IMR-90 (cell line): Measurements from ENCODE around the gene CD40LG. TPM values are rescaled to one million over a fixed set of nuclear protein-coding genes. Genes with fewer than 3 reads are reported as not detected.

ENCODE experiments used
- ATAC-seq: fragments of 200-7000 bp; cut with Tn5 transposase; 2 replicates; pipeline ENCODE4 v1.9.1; 2020; ENCODE audit warnings: low read depth, mild to moderate bottlenecking, moderate library complexity
- BruUV-seq: library from RNA; stranded (reverse); fragments of 400-500 nt; replicated peaks from 2 replicates; lab custom pipeline; 2021; lab: Mats Ljungman, UMichigan
- CTCF ChIA-PET: fragments of 300-600 bp; formaldehyde crosslinking; extraction: SDS; loops from one replicate; lab custom pipeline; 2021; ENCODE audit warnings: antibody characterized with exemption; lab: Yijun Ruan, JAX
- POLR2A ChIA-PET: fragments of 300-600 bp; sonication (Branson Sonifier 250); formaldehyde crosslinking; loops from one replicate; lab custom pipeline; 2022; ENCODE audit warnings: antibody characterized with exemption; ENCODE audit not compliant: unreplicated experiment; lab: Charles Lee
- DNase-seq: peaks from one replicate; pipeline ENCODE4 v3.0.0; 2013
- H2AFZ ChIP-seq: replicated peaks from 2 replicates; pipeline ENCODE3; 2013; ENCODE audit warnings: low read length, mild to moderate bottlenecking; ENCODE audit not compliant: poor library complexity
- H2AK5ac ChIP-seq: 2 replicates; pipeline ENCODE4 v1.6.1; 2013; ENCODE audit warnings: low read depth, low read length, inconsistent platforms
- H2AK9ac ChIP-seq: replicated peaks from 2 replicates; pipeline ENCODE3; 2013; ENCODE audit warnings: mild to moderate bottlenecking, low read depth, low read length, moderate library complexity; ENCODE audit not compliant: poor library complexity
- H2BK120ac ChIP-seq: 2 replicates; pipeline ENCODE4 v1.6.1; 2013; ENCODE audit warnings: low read depth, low read length, inconsistent platforms
- H2BK15ac ChIP-seq: 3 replicates; pipeline ENCODE4 v1.6.1; 2013; ENCODE audit warnings: low read depth, low read length, inconsistent platforms
- H2BK20ac ChIP-seq: 2 replicates; pipeline ENCODE4 v1.6.1; 2013; ENCODE audit warnings: low read depth, mild to moderate bottlenecking, inconsistent platforms, low read length, moderate library complexity
- H2BK5ac ChIP-seq: 2 replicates; pipeline ENCODE4 v1.6.1; 2013; ENCODE audit warnings: mild to moderate bottlenecking, low read depth, low read length, inconsistent platforms; ENCODE audit not compliant: poor library complexity, severe bottlenecking
- H3K14ac ChIP-seq: replicated peaks from 2 replicates; pipeline ENCODE4 v1.6.1; 2013; ENCODE audit warnings: low read depth, low read length, inconsistent platforms
- H3K18ac ChIP-seq: 2 replicates; pipeline ENCODE4 v1.6.1; 2013; ENCODE audit warnings: low read depth, low read length, control low read depth
- H3K23ac ChIP-seq: 2 replicates; pipeline ENCODE4 v1.6.1; 2013; ENCODE audit warnings: low read depth, low read length, inconsistent platforms
- H3K27ac ChIP-seq: 2 replicates; pipeline ENCODE4 v1.5.1; 2013; ENCODE audit warnings: mild to moderate bottlenecking, control low read depth, low read length; ENCODE audit not compliant: insufficient read depth
- H3K27me3 ChIP-seq: 2 replicates; pipeline ENCODE4 v1.6.1; 2013; ENCODE audit warnings: low read length; ENCODE audit not compliant: control insufficient read depth, insufficient read depth
- H3K36me3 ChIP-seq: 2 replicates; pipeline ENCODE4 v1.6.1; 2013; ENCODE audit warnings: low read length, mixed read lengths; ENCODE audit not compliant: control insufficient read depth, insufficient read depth
- H3K4ac ChIP-seq: 2 replicates; pipeline ENCODE4 v1.6.1; 2013; ENCODE audit warnings: low read depth, low read length, inconsistent platforms
- H3K4me1 ChIP-seq: 2 replicates; pipeline ENCODE4 v1.6.1; 2013; ENCODE audit warnings: low read length, mixed read lengths; ENCODE audit not compliant: control insufficient read depth, insufficient read depth
- H3K4me2 ChIP-seq: 2 replicates; pipeline ENCODE4 v1.6.1; 2013; ENCODE audit warnings: low read depth, mild to moderate bottlenecking, control low read depth, low read length, moderate library complexity
- H3K4me3 ChIP-seq: 2 replicates; pipeline ENCODE4 v1.5.1; 2013; ENCODE audit warnings: low read depth, mild to moderate bottlenecking, control low read depth, low read length, moderate library complexity; ENCODE audit not compliant: insufficient read depth
- H3K56ac ChIP-seq: 2 replicates; pipeline ENCODE4 v1.6.1; 2013; ENCODE audit warnings: low read length, inconsistent platforms; ENCODE audit not compliant: insufficient read depth; ENCODE audit errors: extremely low read depth
- H3K79me1 ChIP-seq, 2 experiments: 2 replicates each; pipeline ENCODE4 v1.6.1; 2013; ENCODE audit warnings: low read length in 2 of 2, inconsistent platforms in 1 of 2, low read depth in 1 of 2
- H3K9ac ChIP-seq: 2 replicates; pipeline ENCODE4 v1.6.1; 2013; ENCODE audit warnings: low read depth, low read length, control low read depth
- H3K9me1 ChIP-seq: 2 replicates; pipeline ENCODE4 v1.6.1; 2013; ENCODE audit warnings: low read length, inconsistent platforms; ENCODE audit not compliant: insufficient read depth
- H3K9me3 ChIP-seq: 2 replicates; pipeline ENCODE4 v1.6.1; 2013; ENCODE audit warnings: low read length; ENCODE audit not compliant: control insufficient read depth, insufficient read depth
- H4K20me1 ChIP-seq: 2 replicates; pipeline ENCODE4 v1.6.1; 2013; ENCODE audit warnings: low read length, inconsistent platforms; ENCODE audit not compliant: insufficient read depth
- H4K5ac ChIP-seq: 2 replicates; pipeline ENCODE4 v1.6.1; 2013; ENCODE audit warnings: mild to moderate bottlenecking, low read depth, low read length, control low read depth
- H4K8ac ChIP-seq, 2 experiments: 2 replicates each; pipeline ENCODE4 v1.6.1; 2013; ENCODE audit warnings: low read depth in 2 of 2, low read length in 2 of 2, control low read depth in 1 of 2, inconsistent platforms in 1 of 2
- H4K91ac ChIP-seq: 2 replicates; pipeline ENCODE4 v1.6.1; 2013; ENCODE audit warnings: low read depth, low read length, inconsistent platforms; ENCODE audit not compliant: insufficient read depth
- CHD1 ChIP-seq: IDR thresholded peaks from 2 replicates; pipeline ENCODE4 v1.6.1; 2012; ENCODE audit warnings: low read depth, low read length, improper control_type of control experiment
- POLR2A ChIP-seq: IDR thresholded peaks from 2 replicates; pipeline ENCODE4 v1.6.1; 2012; ENCODE audit warnings: mild to moderate bottlenecking, low read depth, low read length
- RCOR1 ChIP-seq: IDR thresholded peaks from 2 replicates; pipeline ENCODE4 v1.6.1; 2012; ENCODE audit warnings: mild to moderate bottlenecking, low read length, improper control_type of control experiment; ENCODE audit not compliant: insufficient replicate concordance
- WGBS, 2 experiments: methylation state at CpG; one replicate each; pipeline versions ENCODE4 v1.1.5 to v1.1.7; 2013; ENCODE audit warnings: missing lambda C conversion rate in 2 of 2; ENCODE audit not compliant: insufficient read length in 1 of 2; ENCODE audit errors: extremely low coverage in 2 of 2; 5-methylcytosine and 5-hydroxymethylcytosine counted together
- dilution Hi-C: fragments of 300-500 bp; cut with HindIII; formaldehyde crosslinking; loops from one replicate; pipeline ENCODE4 v1.14.3; 2018; ENCODE audit warnings: low sequenced_read_pairs; ENCODE audit not compliant: unreplicated experiment
- in situ Hi-C: fragments of 300-500 bp; cut with MboI; formaldehyde crosslinking; loops from 3 replicates; pipeline ENCODE4 v1.14.3; 2019; ENCODE audit warnings: low sequenced_read_pairs, inconsistent platforms, mixed read lengths
- intact Hi-C: fragments of 100-400 bp; cut with micrococcal nuclease; formaldehyde crosslinking; loops from 2 replicates; pipeline ENCODE4 v1.10.0; 2022
- polyA plus RNA-seq, 3 experiments: library from polyadenylated mRNA; depleted of rRNA; stranded (reverse); fragments of >200 nt; gene quantifications; 2 replicates each; pipeline ENCODE4 v1.2.3, GENCODE V29; 2012; ENCODE audit warnings: low replicate concordance in 1 of 3
- total RNA-seq: library from RNA; depleted of rRNA; stranded (reverse); fragments of >200 nt; gene quantifications from 2 replicates; pipeline ENCODE4 v1.2.3, GENCODE V29; 2012
- TF ChIP-seq, protein P1 (sequence below): fragments of 150-350 bp; IDR thresholded peaks from 2 replicates; pipeline ENCODE4 v1.6.1; 2017; ENCODE audit warnings: mild to moderate bottlenecking, antibody characterized with exemption, low read length, low read depth
- TF ChIP-seq, protein P2 (sequence below): fragments of 150-350 bp; IDR thresholded peaks from 2 replicates; pipeline ENCODE4 v1.6.1; 2016; ENCODE audit warnings: low read depth, mild to moderate bottlenecking, low read length, moderate library complexity, borderline replicate concordance

Gene CD40LG
- total and polyA plus RNA-seq, 2 of the 4 experiments (the other 2 are of a cell fraction), result not detected

DNA sequence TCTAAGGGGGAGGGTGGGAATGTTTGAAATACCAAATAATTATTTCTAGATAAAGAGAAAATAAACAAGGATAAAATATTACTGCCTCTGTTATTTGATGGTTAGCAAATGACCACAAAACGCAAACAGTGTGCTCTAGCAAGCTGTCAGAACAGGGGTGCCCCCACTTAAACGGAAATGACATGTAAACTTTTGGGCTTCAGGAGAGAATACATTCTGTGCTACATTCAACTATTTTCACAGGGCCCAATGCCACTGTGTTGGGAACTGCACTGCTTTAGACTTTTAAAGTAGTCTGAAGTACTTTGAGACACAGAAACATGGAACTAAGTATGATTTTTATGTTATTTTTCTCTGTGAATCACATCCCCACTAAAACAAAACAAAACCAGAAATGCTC lies 14.1 kb downstream of the CD40LG start:
- Histone ChIP-seq H4K20me1 (no peaks in the 10 kb centered on the region), H3K4me2 (no peak overlapping the region), H2BK15ac (no peak overlapping the region), H3K9ac (no peak overlapping the region), H3K23ac (no peak overlapping the region), H4K91ac (no peak overlapping the region), H3K79me1 (no peaks in the 10 kb centered on the region), H3K4me1 (no peaks in the 10 kb centered on the region), H2AK5ac (no peak overlapping the region), H3K9me1 (no peaks in the 10 kb centered on the region), H3K36me3 (no peaks in the 10 kb centered on the region), H2AK9ac (no peak overlapping the region), H3K4me3 (no peak overlapping the region), H3K14ac (no peak overlapping the region), H2BK5ac (no peak overlapping the region), H4K8ac (no peak overlapping the region), H2BK20ac (no peak overlapping the region), H3K27ac (no peak overlapping the region), H3K27me3 (peaks cover 6% of the 10 kb centered on the region), H2BK120ac (no peak overlapping the region), H3K18ac (no peak overlapping the region), H4K5ac (no peak overlapping the region), H2AFZ (no peak overlapping the region), H3K56ac (no peak overlapping the region), H3K9me3 (peaks cover 4% of the 10 kb centered on the region), H3K4ac (no peak overlapping the region)
- dilution Hi-C loops (no loop called here), intact Hi-C loops (no loop called here), in situ Hi-C loops (no loop called here)
- POLR2A ChIA-PET, result no interaction called here
- TF ChIP-seq CHD1, result no peak
- TF ChIP-seq, protein P1, sequence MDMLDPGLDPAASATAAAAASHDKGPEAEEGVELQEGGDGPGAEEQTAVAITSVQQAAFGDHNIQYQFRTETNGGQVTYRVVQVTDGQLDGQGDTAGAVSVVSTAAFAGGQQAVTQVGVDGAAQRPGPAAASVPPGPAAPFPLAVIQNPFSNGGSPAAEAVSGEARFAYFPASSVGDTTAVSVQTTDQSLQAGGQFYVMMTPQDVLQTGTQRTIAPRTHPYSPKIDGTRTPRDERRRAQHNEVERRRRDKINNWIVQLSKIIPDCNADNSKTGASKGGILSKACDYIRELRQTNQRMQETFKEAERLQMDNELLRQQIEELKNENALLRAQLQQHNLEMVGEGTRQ, result no peak
- TF ChIP-seq POLR2A, result no peak
- TF ChIP-seq, protein P2, sequence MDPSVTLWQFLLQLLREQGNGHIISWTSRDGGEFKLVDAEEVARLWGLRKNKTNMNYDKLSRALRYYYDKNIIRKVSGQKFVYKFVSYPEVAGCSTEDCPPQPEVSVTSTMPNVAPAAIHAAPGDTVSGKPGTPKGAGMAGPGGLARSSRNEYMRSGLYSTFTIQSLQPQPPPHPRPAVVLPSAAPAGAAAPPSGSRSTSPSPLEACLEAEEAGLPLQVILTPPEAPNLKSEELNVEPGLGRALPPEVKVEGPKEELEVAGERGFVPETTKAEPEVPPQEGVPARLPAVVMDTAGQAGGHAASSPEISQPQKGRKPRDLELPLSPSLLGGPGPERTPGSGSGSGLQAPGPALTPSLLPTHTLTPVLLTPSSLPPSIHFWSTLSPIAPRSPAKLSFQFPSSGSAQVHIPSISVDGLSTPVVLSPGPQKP, result no peak
- TF ChIP-seq RCOR1, result no peak
- CTCF ChIA-PET, result no interaction called here
- DNase-seq (no peak), ATAC-seq (no peak)
- WGBS, 2 experiments, result no CpG with 5 or more reads among the region's 2 CpGs
- no TSS peak for BruUV-seq
